CD14-positive monocyte (primary cell): ENCODE measurements around the gene SPR. TPM values are rescaled to one million over a fixed set of nuclear protein-coding genes. Genes with fewer than 3 reads are reported as not detected.

Experiments
- DNase-seq, 3 donors: peaks; one replicate each; pipeline ENCODE4 v3.0.0-alpha.2; 2011 to 2022
- H2AFZ ChIP-seq: 2 replicates; pipeline ENCODE4 v1.6.0; 2012; ENCODE audit warnings: mild to moderate bottlenecking, low read depth, low read length, inconsistent platforms; ENCODE audit not compliant: insufficient read depth, poor library complexity, severe bottlenecking
- H3K27ac ChIP-seq, 2 donors: 1 replicate in 1 of 2; 2 replicates in 1 of 2; pipeline ENCODE4 v1.5.1; 2012 to 2013; ENCODE audit warnings: low read length in 2 of 2, control low read depth in 1 of 2, inconsistent platforms in 1 of 2, low read depth in 1 of 2, mild to moderate bottlenecking in 1 of 2
- H3K27me3 ChIP-seq, 2 donors: one replicate each; pipeline versions ENCODE4 v1.6.0 to v1.6.1; 2011 to 2013; ENCODE audit warnings: low read length in 2 of 2; ENCODE audit not compliant: control insufficient read depth in 2 of 2, insufficient read depth in 2 of 2
- H3K36me3 ChIP-seq, 2 donors: replicated peaks in 1 of 2; 1 replicate in 1 of 2; 2 replicates in 1 of 2; pipeline versions ENCODE4 v1.5.1 to v1.6.1; 2012 to 2013; ENCODE audit warnings: low read length in 2 of 2, control low read depth in 1 of 2, inconsistent platforms in 1 of 2, mild to moderate bottlenecking in 1 of 2; ENCODE audit not compliant: insufficient read depth in 2 of 2, control insufficient read depth in 1 of 2
- H3K4me1 ChIP-seq, 2 donors: 1 replicate in 1 of 2; 2 replicates in 1 of 2; pipeline versions ENCODE4 v1.5.1 to v1.6.1; 2012 to 2013; ENCODE audit warnings: low read length in 2 of 2, control low read depth in 1 of 2, inconsistent platforms in 1 of 2, mild to moderate bottlenecking in 1 of 2, moderate library complexity in 1 of 2; ENCODE audit not compliant: insufficient read depth in 2 of 2, control insufficient read depth in 1 of 2
- H3K4me2 ChIP-seq: replicated peaks from 2 replicates; pipeline ENCODE3; 2012; ENCODE audit warnings: low read length, moderate library complexity, mild to moderate bottlenecking; ENCODE audit not compliant: poor library complexity, severe bottlenecking; ENCODE audit errors: extremely low read depth
- H3K4me3 ChIP-seq, 3 experiments: fragments of 200-600 bp in 1 of 3; sonication (generic) in 1 of 3; replicated peaks in 1 of 3; 1 replicate in 2 of 3; 2 replicates in 1 of 3; pipeline ENCODE4 v1.5.1; 2011 to 2013; ENCODE audit warnings: low read length in 3 of 3, mild to moderate bottlenecking in 3 of 3, control low read depth in 2 of 3, low read depth in 2 of 3, inconsistent platforms in 1 of 3, moderate library complexity in 1 of 3
- H3K79me2 ChIP-seq: 2 replicates; pipeline ENCODE4 v1.6.0; 2012; ENCODE audit warnings: mild to moderate bottlenecking, control low read depth, inconsistent platforms, low read length, moderate library complexity; ENCODE audit not compliant: insufficient read depth
- H3K9ac ChIP-seq: 2 replicates; pipeline ENCODE4 v1.6.0; 2017; ENCODE audit warnings: low read length, mild to moderate bottlenecking; ENCODE audit not compliant: insufficient read depth, poor library complexity, severe bottlenecking
- H3K9me3 ChIP-seq, 2 donors: replicated peaks in 1 of 2; 1 replicate in 1 of 2; 2 replicates in 1 of 2; pipeline versions ENCODE4 v1.5.1 to v1.6.1; 2012 to 2013; ENCODE audit warnings: low read length in 2 of 2, control low read depth in 1 of 2; ENCODE audit not compliant: control insufficient read depth in 1 of 2, insufficient read depth in 1 of 2
- H4K20me1 ChIP-seq: 2 replicates; pipeline ENCODE4 v1.6.0; 2012; ENCODE audit warnings: mild to moderate bottlenecking, low read length, control low read depth, moderate library complexity; ENCODE audit not compliant: insufficient read depth
- H3K27ac Mint-ChIP-seq, 7 donors: one replicate each; pipeline ENCODE4 v1.8.0; 2020; ENCODE audit warnings: mild to moderate bottlenecking in 7 of 7, mixed read lengths in 7 of 7, moderate library complexity in 6 of 7, inconsistent platforms in 2 of 7
- H3K27me3 Mint-ChIP-seq, 3 donors: one replicate each; pipeline ENCODE4 v1.8.0; 2021 to 2022; ENCODE audit warnings: low read depth in 3 of 3, mild to moderate bottlenecking in 3 of 3, mixed read lengths in 3 of 3, moderate library complexity in 3 of 3, inconsistent platforms in 1 of 3
- H3K36me3 Mint-ChIP-seq, 2 donors: one replicate each; pipeline ENCODE4 v1.8.0; 2020; ENCODE audit warnings: mixed read lengths in 2 of 2, inconsistent platforms in 1 of 2, mild to moderate bottlenecking in 1 of 2
- H3K4me1 Mint-ChIP-seq: one replicate; pipeline ENCODE4 v1.8.0; 2020; ENCODE audit warnings: mild to moderate bottlenecking, mixed read lengths
- H3K4me3 Mint-ChIP-seq, 2 donors: one replicate each; pipeline ENCODE4 v1.8.0; 2020; ENCODE audit warnings: mild to moderate bottlenecking in 2 of 2, mixed read lengths in 2 of 2, moderate library complexity in 1 of 2
- H3K9me3 Mint-ChIP-seq, 7 donors: one replicate each; pipeline ENCODE4 v1.8.0; 2020 to 2022; ENCODE audit warnings: mixed read lengths in 7 of 7, mild to moderate bottlenecking in 6 of 7, moderate library complexity in 6 of 7, inconsistent platforms in 2 of 7
- WGBS: methylation state at CpG from one replicate; pipeline ENCODE4 v1.1.5; 2013; ENCODE audit warnings: missing lambda C conversion rate; ENCODE audit not compliant: insufficient coverage; 5-methylcytosine and 5-hydroxymethylcytosine counted together
- intact Hi-C, 2 donors: fragments of 100-400 bp; cut with micrococcal nuclease; formaldehyde crosslinking; loops; one replicate each; pipeline versions ENCODE4 v1.15.0 to v1.15.1; 2023
- polyA plus RNA-seq, 3 donors: library from polyadenylated mRNA; depleted of rRNA in 1 of 3; unstranded in 2 of 3; stranded (reverse) in 1 of 3; fragments of 300-500 nt in 2 of 3; fragments of >200 nt in 1 of 3; fragmentation: Illumina TruSeq in 2 of 3; gene quantifications; 1 replicate in 2 of 3; 2 replicates in 1 of 3; pipeline ENCODE4 v1.2.3, GENCODE V29; 2012 to 2021
- TF ChIP-seq, protein P1 (sequence below): fragments of 200-600 bp; IDR thresholded peaks from one replicate; pipeline ENCODE4 v1.8.0; 2022; ENCODE audit warnings: antibody characterized with exemption, mild to moderate bottlenecking

SPR gene
- polyA plus RNA-seq, 3 donors = 2.9 to 12.5 (median 7.6) TPM

- peaks cover 27 to 37% (median 28%) of the 10 kb centered on the region in 3 donors for H3K27me3 Mint-ChIP-seq
- H3K27ac Mint-ChIP-seq = no peak overlapping the region
- Histone ChIP-seq H3K27ac (no peak overlapping the region), H3K27me3 (peaks cover 19 to 37% of the 10 kb centered on the region in 2 donors), H3K9me3 (peaks cover 0 to 3% of the 10 kb centered on the region in 2 donors), H2AFZ (no peak overlapping the region), H4K20me1 (no peaks in the 10 kb centered on the region), H3K4me1 (no peaks in the 10 kb centered on the region), H3K4me3 (no peak overlapping the region), H3K79me2 (no peaks in the 10 kb centered on the region), H3K9ac (no peak overlapping the region), H3K4me2 (no peak overlapping the region), H3K36me3 (no peaks in the 10 kb centered on the region)
- TF ChIP-seq, protein P1, sequence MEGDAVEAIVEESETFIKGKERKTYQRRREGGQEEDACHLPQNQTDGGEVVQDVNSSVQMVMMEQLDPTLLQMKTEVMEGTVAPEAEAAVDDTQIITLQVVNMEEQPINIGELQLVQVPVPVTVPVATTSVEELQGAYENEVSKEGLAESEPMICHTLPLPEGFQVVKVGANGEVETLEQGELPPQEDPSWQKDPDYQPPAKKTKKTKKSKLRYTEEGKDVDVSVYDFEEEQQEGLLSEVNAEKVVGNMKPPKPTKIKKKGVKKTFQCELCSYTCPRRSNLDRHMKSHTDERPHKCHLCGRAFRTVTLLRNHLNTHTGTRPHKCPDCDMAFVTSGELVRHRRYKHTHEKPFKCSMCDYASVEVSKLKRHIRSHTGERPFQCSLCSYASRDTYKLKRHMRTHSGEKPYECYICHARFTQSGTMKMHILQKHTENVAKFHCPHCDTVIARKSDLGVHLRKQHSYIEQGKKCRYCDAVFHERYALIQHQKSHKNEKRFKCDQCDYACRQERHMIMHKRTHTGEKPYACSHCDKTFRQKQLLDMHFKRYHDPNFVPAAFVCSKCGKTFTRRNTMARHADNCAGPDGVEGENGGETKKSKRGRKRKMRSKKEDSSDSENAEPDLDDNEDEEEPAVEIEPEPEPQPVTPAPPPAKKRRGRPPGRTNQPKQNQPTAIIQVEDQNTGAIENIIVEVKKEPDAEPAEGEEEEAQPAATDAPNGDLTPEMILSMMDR = no peak
- H3K4me3 Mint-ChIP-seq = peak overlapping the region in 1 of 2 donors; percentile 16
- H3K4me1 Mint-ChIP-seq = no peaks in the 10 kb centered on the region
- DNase-seq = no peak
- no peaks in the 10 kb centered on the region for H3K36me3 Mint-ChIP-seq
- intact Hi-C loops = no loop called here
- peaks cover 0 to 10% (median 9%) of the 10 kb centered on the region in 7 donors for H3K9me3 Mint-ChIP-seq
Measured at GRCh38 chr2:72871880-72872279, 15.3 kb upstream of the SPR start.

DNA sequence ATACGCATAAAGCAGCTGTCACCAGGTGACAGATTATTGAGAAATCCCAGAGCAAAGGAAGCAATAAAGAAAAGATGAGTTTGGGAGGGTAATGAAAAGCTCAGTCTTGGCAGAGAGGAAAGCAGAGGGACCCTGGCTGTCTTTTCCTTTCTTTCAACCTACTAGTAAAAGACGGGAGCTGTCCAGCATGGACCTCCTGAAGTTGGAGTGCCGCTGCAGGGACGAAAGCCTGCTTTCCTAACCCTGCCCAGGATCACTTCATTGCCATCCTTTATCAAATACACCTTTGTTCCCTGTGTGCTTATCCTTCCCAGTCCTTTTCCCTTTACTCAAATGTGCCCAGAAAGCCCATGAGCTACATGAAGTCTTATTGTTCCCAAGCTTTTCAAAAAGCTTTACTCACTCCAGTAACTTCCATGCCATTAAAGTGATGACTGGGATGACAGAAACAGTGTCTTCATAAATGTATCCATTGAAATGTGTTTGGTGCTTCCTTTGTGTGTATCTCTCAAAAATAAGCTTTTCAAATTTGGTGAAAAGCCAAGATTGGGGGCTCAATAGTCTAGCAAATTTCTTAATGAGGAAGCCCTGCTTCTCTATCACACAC, 3.7 kb upstream of the SPR start:
- 0% methylated on average over 3 of the region's 4 CpGs for WGBS

More for the DNA sequence above, 3.7 kb upstream of the SPR start:
- H2AFZ ChIP-seq = no peak overlapping the region
- Mint-ChIP-seq H3K36me3 (no peaks in the 10 kb centered on the region), H3K9me3 (peaks cover 0 to 5% (median 0%) of the 10 kb centered on the region in 7 donors), H3K27me3 (peaks cover 41 to 60% (median 50%) of the 10 kb centered on the region in 3 donors), H3K4me1 (peaks cover 12% of the 10 kb centered on the region), H3K4me3 (peak overlapping the region in 1 of 2 donors; percentile 48), H3K27ac (no peak overlapping the region)
- H3K4me1 ChIP-seq = peaks cover 13 to 19% of the 10 kb centered on the region in 2 donors
- no peaks in the 10 kb centered on the region for H3K79me2 ChIP-seq
- H3K4me3 ChIP-seq = no peak overlapping the region
- intact Hi-C loops = no loop called here
- no peak for DNase-seq
- TF ChIP-seq, protein P1 = no peak
- H3K27ac ChIP-seq = no peak overlapping the region
- no peaks in the 10 kb centered on the region for H4K20me1 ChIP-seq
- H3K4me2 ChIP-seq = no peak overlapping the region
- no peak overlapping the region for H3K9ac ChIP-seq
- peaks cover 29 to 51% of the 10 kb centered on the region in 2 donors for H3K27me3 ChIP-seq
- H3K36me3 ChIP-seq = no peaks in the 10 kb centered on the region
- H3K9me3 ChIP-seq = no peaks in the 10 kb centered on the region
